ENCODE measurements around the gene EFHD2. TPM values are rescaled to one million over a fixed set of nuclear protein-coding genes. Genes with fewer than 3 reads are reported as not detected.

Gene EFHD2
- total and polyA plus RNA-seq, 8 donors, result 36.2 to 191 (median 84.1) TPM

DNA sequence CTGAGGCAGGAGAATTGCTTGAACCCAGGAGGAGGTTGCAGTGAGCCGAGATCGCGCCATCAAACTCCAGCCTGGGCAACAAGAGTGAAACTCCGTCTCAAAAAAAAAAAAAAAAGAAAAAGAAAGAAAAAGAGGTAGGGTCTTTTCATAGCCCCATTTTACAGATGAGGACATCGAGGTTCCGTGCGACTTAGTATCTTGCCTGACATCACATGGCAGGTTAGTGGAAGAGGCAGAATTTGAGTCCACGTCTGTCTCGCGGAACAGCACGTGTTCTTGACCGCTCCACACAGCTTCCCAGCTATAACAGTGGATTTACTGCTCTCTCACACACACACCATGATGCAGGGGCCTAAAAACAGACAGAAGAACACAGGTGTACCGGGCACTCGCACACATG, 29.6 kb downstream of the EFHD2 start:
- no peak for DNase-seq
- H3K9me3 ChIP-seq, result no peaks in the 10 kb centered on the region
- H3K4me1 ChIP-seq, result peaks cover 0 to 6% (median 0%) of the 10 kb centered on the region in 4 donors
- no peak overlapping the region for H3K4me3 ChIP-seq
- H3K36me3 ChIP-seq, result no peaks in the 10 kb centered on the region
- 94 to 97% (median 95%) methylated on average over 14 of the region's 14 CpGs for WGBS, 5 donors
- no peak overlapping the region for H3K27ac ChIP-seq
- intact Hi-C loops (cut with DNase I; ENCODE audit: low total_unique reads), result no loop called here
- TF ChIP-seq, protein P1, sequence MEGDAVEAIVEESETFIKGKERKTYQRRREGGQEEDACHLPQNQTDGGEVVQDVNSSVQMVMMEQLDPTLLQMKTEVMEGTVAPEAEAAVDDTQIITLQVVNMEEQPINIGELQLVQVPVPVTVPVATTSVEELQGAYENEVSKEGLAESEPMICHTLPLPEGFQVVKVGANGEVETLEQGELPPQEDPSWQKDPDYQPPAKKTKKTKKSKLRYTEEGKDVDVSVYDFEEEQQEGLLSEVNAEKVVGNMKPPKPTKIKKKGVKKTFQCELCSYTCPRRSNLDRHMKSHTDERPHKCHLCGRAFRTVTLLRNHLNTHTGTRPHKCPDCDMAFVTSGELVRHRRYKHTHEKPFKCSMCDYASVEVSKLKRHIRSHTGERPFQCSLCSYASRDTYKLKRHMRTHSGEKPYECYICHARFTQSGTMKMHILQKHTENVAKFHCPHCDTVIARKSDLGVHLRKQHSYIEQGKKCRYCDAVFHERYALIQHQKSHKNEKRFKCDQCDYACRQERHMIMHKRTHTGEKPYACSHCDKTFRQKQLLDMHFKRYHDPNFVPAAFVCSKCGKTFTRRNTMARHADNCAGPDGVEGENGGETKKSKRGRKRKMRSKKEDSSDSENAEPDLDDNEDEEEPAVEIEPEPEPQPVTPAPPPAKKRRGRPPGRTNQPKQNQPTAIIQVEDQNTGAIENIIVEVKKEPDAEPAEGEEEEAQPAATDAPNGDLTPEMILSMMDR (IDR thresholded peaks at IDR 0.05), result no peak
- TF ChIP-seq POLR2A (IDR thresholded peaks at IDR 0.05) (no peak), EP300 (IDR thresholded peaks at IDR 0.05) (no peak), POLR2AphosphoS5 (IDR thresholded peaks at IDR 0.05) (no peak)
- no peaks in the 10 kb centered on the region for H3K27me3 ChIP-seq

DNA sequence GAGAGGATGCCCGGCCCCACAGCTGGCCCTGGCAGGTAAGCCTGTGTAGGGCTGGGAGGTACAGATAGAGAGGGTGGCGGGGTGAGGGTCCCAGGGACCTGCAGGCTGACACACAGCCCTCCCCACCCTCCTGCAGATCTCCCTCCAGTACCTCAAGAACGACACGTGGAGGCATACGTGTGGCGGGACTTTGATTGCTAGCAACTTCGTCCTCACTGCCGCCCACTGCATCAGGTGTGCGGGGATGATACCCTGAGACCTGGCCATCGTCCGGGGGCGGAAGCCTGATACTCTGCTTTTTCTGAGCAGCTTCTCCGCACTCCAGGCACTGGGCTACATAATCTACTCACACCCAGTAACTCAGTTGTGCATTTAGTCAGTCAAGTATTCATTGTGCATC, 30.7 kb downstream of the EFHD2 start:
- no peak for TF ChIP-seq EP300 (IDR thresholded peaks at IDR 0.05)
- H3K4me1 ChIP-seq, result peaks cover 0 to 6% (median 0%) of the 10 kb centered on the region in 4 donors
- 85 to 95% (median 90%) methylated on average over 12 to 13 of the region's 13 CpGs for WGBS, 5 donors
- H3K9me3 ChIP-seq, result no peaks in the 10 kb centered on the region
- no peaks in the 10 kb centered on the region for H3K27me3 ChIP-seq
- no peak overlapping the region for H3K4me3 ChIP-seq
- H3K36me3 ChIP-seq, result no peaks in the 10 kb centered on the region
- DNase-seq, result no peak
- H3K27ac ChIP-seq, result no peak overlapping the region
- intact Hi-C loops (cut with DNase I; ENCODE audit: low total_unique reads), result no loop called here

DNA sequence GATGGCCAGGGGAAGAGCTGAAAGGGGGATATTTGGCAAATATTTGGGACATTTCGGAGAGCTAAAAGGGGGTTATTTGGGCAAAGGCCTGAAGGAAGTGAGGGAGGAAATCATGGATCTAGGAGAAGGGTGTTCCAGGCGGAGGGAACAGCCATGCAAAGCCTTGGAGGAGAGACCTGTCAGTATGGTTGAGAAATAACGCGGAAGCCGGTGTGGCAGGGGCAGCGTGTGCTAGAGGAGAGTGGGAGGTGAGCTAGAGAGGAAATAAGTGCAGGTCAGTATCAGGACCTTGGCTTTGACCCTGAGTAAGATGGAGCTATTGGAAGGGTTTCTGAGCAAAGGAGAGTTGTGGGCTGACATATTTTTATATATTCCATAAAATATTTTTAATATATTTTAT, 31.6 kb downstream of the EFHD2 start:
- 79 to 89% (median 88%) methylated on average over 6 of the region's 6 CpGs for WGBS, 5 donors
- TF ChIP-seq, protein P1 (IDR thresholded peaks at IDR 0.05), result no peak
- TF ChIP-seq POLR2AphosphoS5 (IDR thresholded peaks at IDR 0.05) (no peak), EP300 (IDR thresholded peaks at IDR 0.05) (no peak), POLR2A (IDR thresholded peaks at IDR 0.05) (no peak)
- H3K9me3 ChIP-seq, result no peaks in the 10 kb centered on the region
- H3K36me3 ChIP-seq, result no peaks in the 10 kb centered on the region
- no peaks in the 10 kb centered on the region for H3K4me1 ChIP-seq
- no peak for DNase-seq
- no peak overlapping the region for H3K27ac ChIP-seq
- intact Hi-C loops (cut with DNase I; ENCODE audit: low total_unique reads), result no loop called here
- no peaks in the 10 kb centered on the region for H3K27me3 ChIP-seq
- H3K4me3 ChIP-seq, result no peak overlapping the region

GRCh38 chr1:15442119-15442518, 32.4 kb downstream of the EFHD2 start:
- H3K27me3 ChIP-seq, result no peaks in the 10 kb centered on the region
- no peaks in the 10 kb centered on the region for H3K9me3 ChIP-seq
- H3K36me3 ChIP-seq, result no peaks in the 10 kb centered on the region
- no peak for TF ChIP-seq EP300 (IDR thresholded peaks at IDR 0.05)
- TF ChIP-seq POLR2A (IDR thresholded peaks at IDR 0.05), result no peak
- TF ChIP-seq, protein P1 (IDR thresholded peaks at IDR 0.05), result no peak
- no peak for TF ChIP-seq POLR2AphosphoS5 (IDR thresholded peaks at IDR 0.05)
- no peak overlapping the region for H3K27ac ChIP-seq
- no peaks in the 10 kb centered on the region for H3K4me1 ChIP-seq
- DNase-seq, result no peak
- H3K4me3 ChIP-seq, result no peak overlapping the region
- 76 to 94% (median 84%) methylated on average over 8 of the region's 8 CpGs for WGBS, 5 donors
- intact Hi-C loops (cut with DNase I; ENCODE audit: low total_unique reads), result no loop called here

DNA sequence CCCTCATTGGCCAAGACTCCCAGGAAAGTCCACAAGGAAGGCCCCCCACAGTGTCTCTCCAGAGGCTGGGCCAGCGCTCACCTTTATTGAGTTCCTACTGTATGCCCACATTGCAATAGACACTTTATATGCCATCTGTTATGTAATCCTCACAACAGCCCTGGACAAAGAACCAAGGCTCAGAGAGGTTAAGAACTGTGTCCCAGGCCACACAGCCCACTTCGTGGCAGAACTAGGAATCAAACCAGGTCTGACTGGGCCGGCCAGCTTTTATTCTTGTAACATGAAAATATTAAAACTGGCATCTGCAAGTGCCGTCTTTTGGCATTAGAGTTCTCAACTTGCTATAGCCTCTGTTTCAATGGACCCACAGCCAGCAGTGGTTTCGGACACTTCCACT, 33.1 kb downstream of the EFHD2 start:
- 83 to 92% (median 91%) methylated on average over 5 of the region's 5 CpGs for WGBS, 5 donors
- TF ChIP-seq EP300 (IDR thresholded peaks at IDR 0.05) (no peak), POLR2AphosphoS5 (IDR thresholded peaks at IDR 0.05) (no peak), POLR2A (IDR thresholded peaks at IDR 0.05) (no peak)
- TF ChIP-seq, protein P1 (IDR thresholded peaks at IDR 0.05), result no peak
- Histone ChIP-seq H3K36me3 (no peaks in the 10 kb centered on the region), H3K27ac (no peak overlapping the region), H3K4me3 (no peak overlapping the region), H3K9me3 (no peaks in the 10 kb centered on the region), H3K27me3 (peaks cover 0 to 3% (median 0%) of the 10 kb centered on the region in 3 donors), H3K4me1 (no peaks in the 10 kb centered on the region)
- no peak for DNase-seq
- intact Hi-C loops (cut with DNase I; ENCODE audit: low total_unique reads), result no loop called here
